Ishikawa (cell line): ENCODE data around the gene BMI1.

Experiments
- CEBPB ChIP-seq: IDR thresholded peaks from 2 replicates; pipeline ENCODE4 v1.6.1; 2012
- CREB1 ChIP-seq: IDR thresholded peaks from 2 replicates; pipeline ENCODE4 v1.6.1; 2012; ENCODE audit warnings: low read depth
- EGR1 ChIP-seq: IDR thresholded peaks from 2 replicates; pipeline ENCODE4 v1.6.1; 2012
- EP300 ChIP-seq: IDR thresholded peaks from 2 replicates; pipeline ENCODE4 v1.6.1; 2012; ENCODE audit warnings: borderline replicate concordance
- FOXM1 ChIP-seq: IDR thresholded peaks from 2 replicates; pipeline ENCODE4 v1.6.1; 2012; ENCODE audit warnings: low read depth, borderline replicate concordance
- NFIC ChIP-seq: IDR thresholded peaks from 2 replicates; pipeline ENCODE4 v1.6.1; 2012
- RAD21 ChIP-seq: IDR thresholded peaks from 2 replicates; pipeline ENCODE4 v1.6.1; 2012; ENCODE audit warnings: low read depth
- TAF1 ChIP-seq: IDR thresholded peaks from 2 replicates; pipeline ENCODE4 v1.6.1; 2012; ENCODE audit warnings: low read depth, mild to moderate bottlenecking
- TCF12 ChIP-seq: IDR thresholded peaks from 2 replicates; pipeline ENCODE4 v1.6.1; 2012; ENCODE audit warnings: low read depth
- TEAD4 ChIP-seq: IDR thresholded peaks from 2 replicates; pipeline ENCODE4 v1.6.1; 2012
- USF1 ChIP-seq: IDR thresholded peaks from 2 replicates; pipeline ENCODE4 v1.6.1; 2012
- TF ChIP-seq, protein P1 (sequence below): IDR thresholded peaks from 2 replicates; pipeline ENCODE4 v1.6.1; 2012; ENCODE audit warnings: low read depth, mild to moderate bottlenecking
- TF ChIP-seq, protein P2 (sequence below): IDR thresholded peaks from 2 replicates; pipeline ENCODE4 v1.6.1; 2012

Gene BMI1

DNA sequence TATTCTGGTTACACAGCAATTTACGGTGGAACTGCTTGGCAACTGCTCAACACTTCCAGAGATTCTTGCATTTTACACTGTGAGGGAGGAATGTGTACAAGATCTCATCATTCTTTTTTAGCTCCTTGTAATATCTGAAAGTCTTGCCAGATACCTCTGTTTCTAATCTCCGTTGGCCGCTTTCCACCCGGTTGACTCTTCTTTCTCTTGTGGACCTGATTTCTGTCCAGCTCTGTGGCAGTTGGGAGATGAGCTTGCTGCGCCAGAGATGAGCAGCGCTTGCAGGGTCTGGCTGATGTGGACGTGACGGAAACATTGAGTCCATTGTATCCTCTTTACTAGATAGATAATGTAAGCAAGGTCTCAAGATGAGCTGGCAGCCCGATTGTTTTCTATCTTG is 52.0 kb downstream of the BMI1 start:
- no peak for TF ChIP-seq NFIC
- no peak for TF ChIP-seq EGR1
- no peak for TF ChIP-seq CEBPB
- TF ChIP-seq USF1: no peak
- TF ChIP-seq FOXM1: no peak
- TF ChIP-seq TCF12: no peak
- no peak for TF ChIP-seq CREB1
- no peak for TF ChIP-seq TAF1
- TF ChIP-seq, protein P1, sequence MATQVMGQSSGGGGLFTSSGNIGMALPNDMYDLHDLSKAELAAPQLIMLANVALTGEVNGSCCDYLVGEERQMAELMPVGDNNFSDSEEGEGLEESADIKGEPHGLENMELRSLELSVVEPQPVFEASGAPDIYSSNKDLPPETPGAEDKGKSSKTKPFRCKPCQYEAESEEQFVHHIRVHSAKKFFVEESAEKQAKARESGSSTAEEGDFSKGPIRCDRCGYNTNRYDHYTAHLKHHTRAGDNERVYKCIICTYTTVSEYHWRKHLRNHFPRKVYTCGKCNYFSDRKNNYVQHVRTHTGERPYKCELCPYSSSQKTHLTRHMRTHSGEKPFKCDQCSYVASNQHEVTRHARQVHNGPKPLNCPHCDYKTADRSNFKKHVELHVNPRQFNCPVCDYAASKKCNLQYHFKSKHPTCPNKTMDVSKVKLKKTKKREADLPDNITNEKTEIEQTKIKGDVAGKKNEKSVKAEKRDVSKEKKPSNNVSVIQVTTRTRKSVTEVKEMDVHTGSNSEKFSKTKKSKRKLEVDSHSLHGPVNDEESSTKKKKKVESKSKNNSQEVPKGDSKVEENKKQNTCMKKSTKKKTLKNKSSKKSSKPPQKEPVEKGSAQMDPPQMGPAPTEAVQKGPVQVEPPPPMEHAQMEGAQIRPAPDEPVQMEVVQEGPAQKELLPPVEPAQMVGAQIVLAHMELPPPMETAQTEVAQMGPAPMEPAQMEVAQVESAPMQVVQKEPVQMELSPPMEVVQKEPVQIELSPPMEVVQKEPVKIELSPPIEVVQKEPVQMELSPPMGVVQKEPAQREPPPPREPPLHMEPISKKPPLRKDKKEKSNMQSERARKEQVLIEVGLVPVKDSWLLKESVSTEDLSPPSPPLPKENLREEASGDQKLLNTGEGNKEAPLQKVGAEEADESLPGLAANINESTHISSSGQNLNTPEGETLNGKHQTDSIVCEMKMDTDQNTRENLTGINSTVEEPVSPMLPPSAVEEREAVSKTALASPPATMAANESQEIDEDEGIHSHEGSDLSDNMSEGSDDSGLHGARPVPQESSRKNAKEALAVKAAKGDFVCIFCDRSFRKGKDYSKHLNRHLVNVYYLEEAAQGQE: no peak
- TF ChIP-seq, protein P2, sequence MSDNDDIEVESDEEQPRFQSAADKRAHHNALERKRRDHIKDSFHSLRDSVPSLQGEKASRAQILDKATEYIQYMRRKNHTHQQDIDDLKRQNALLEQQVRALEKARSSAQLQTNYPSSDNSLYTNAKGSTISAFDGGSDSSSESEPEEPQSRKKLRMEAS: no peak

- no peak for TF ChIP-seq EGR1
- no peak for TF ChIP-seq RAD21
- TF ChIP-seq, protein P2: no peak
- TF ChIP-seq, protein P1: no peak
Observed at GRCh38 chr10:22374489-22375126, 53.7 kb downstream of the BMI1 start.

GRCh38 chr10:22379059-22379458 is 58.2 kb downstream of the BMI1 start:
- no peak for TF ChIP-seq FOXM1
- TF ChIP-seq, protein P2: no peak
- TF ChIP-seq TEAD4: no peak
- no peak for TF ChIP-seq EP300
- TF ChIP-seq RAD21: no peak
- no peak for TF ChIP-seq CEBPB
- TF ChIP-seq NFIC: no peak
